Activated T-cell treated with anti-CD3 and anti-CD28 coated beads for 24 hours (primary cell): ENCODE results near the gene PARP8.

ENCODE experiments used
- DNase-seq: peaks from one replicate; pipeline ENCODE4 v3.0.0-alpha.2; 2020; ENCODE audit warnings: low read depth

Gene PARP8

GRCh38 chr5:50726475-50727148 is 60.2 kb downstream of the PARP8 start:
- DNase-seq = no peak

DNA sequence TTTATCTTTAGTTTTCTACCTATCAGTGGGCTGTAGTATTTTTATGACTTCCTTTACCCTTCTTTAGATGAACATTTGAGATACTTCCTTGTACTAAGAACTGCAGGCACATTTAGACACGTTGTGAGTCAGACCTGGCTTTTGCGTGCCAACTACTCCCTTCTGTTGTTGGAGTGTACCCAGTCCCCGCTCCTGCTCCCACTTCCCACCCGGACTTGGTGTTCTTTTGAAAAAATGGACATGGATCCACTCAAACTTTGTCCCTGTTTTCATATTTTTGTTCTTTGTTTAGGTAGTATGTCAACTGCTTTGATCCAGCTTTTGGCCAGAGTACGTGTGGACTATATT is 60.7 kb downstream of the PARP8 start:
- DNase-seq = no peak

GRCh38 chr5:50727845-50728244 is 61.4 kb downstream of the PARP8 start:
- DNase-seq = no peak

- no peak for DNase-seq
These were observed 63.9 kb downstream of the PARP8 start for GRCh38 chr5:50730336-50730735.

GRCh38 chr5:50730841-50731240 is 64.4 kb downstream of the PARP8 start:
- DNase-seq = no peak

DNA sequence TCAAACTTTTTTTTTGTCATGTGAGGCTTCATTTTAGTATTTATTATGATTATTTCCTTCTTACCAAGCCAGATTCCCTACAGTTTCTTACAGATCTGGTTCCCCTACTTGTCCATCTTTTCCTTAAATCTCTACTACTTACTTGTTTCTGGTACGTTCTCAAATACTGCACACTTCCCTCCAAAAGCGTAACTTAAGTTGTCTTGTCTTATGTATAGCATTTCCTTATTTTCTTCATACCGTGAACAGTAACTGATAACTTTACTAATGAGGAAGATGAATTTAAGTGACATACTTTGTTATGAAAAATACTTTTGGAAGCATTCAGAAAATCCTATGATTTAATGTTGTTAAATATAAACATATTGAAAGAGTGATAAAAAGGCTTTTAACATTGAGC is 67.3 kb downstream of the PARP8 start:
- no peak for DNase-seq

GRCh38 chr5:50738864-50739263 is 72.4 kb downstream of the PARP8 start:
- DNase-seq = no peak

DNA sequence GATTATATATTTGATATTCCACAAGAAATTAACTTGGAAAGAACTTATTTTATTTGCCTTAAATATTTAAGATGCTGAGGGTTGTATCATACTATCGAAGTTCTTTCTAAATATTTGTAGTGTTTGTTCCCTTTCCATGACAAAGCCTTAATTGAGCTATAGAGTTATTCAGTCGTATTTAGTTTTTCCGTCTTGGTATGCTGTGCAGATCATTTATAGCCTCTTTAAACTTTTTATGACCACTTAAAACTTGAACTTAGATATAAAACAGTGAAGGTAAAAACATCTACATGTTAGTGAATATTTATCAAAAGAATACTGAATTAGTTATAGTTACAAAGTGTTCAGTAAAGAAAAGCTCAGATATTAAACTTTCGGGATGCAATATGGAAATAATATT is 74.4 kb downstream of the PARP8 start:
- no peak for DNase-seq

DNA sequence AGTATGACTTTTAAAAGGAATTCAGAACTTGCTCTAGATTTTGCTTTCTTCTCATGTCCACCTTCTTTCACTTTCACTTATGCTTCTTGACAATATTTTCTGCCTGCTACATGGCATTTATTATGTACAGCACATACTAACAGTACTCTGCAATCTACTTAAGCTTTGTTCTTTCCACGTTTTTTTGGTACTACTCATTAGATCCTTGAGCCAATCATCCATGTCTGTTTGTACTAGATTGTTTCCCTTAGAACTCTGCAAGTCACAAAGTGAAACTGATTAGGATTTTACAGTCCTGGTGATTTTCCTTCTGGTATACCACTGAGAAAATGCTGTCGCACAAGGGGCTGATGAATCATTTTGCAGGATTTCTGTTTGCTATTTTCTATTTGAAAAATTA is 78.3 kb downstream of the PARP8 start:
- no peak for DNase-seq

GRCh38 chr5:50745221-50745910 is 78.9 kb downstream of the PARP8 start:
- DNase-seq = no peak

DNA sequence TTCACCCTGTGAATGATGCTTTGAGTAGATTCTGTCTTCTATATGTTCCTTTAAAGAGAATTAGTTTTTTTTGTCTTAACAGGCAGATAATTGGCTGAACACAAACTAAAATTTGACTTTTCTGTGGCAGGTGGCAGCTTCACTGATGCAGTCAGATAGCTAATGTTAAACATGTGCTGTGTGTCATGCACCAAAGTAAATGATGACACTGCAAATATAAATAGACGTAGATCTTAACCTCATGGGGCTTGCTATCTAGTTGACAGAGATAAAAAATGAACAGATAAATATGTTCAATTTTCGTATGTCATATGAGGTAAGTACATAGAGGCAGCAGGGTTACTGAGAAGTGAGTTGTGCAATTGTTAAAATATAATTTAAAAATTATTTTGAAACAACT is 82.7 kb downstream of the PARP8 start:
- no peak for DNase-seq

DNA sequence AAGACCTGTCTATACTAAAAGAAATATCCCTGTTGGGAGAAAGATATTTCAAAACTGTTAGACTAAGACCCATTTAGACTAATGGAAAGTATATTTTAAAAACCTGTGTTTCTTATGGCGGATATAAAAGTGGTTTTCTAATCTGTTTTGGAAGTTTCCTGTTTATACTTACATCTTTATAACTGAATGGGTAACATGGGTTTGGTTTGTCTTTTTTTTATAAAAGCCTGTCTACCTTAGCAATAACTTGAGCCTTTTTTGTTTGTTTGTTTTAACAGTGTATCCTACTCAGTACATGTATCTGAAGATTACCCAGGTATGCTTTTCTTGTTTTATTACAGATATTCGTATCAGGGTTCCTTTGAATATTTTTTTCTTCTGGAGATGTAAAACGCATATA is 83.4 kb downstream of the PARP8 start:
- DNase-seq = no peak

DNA sequence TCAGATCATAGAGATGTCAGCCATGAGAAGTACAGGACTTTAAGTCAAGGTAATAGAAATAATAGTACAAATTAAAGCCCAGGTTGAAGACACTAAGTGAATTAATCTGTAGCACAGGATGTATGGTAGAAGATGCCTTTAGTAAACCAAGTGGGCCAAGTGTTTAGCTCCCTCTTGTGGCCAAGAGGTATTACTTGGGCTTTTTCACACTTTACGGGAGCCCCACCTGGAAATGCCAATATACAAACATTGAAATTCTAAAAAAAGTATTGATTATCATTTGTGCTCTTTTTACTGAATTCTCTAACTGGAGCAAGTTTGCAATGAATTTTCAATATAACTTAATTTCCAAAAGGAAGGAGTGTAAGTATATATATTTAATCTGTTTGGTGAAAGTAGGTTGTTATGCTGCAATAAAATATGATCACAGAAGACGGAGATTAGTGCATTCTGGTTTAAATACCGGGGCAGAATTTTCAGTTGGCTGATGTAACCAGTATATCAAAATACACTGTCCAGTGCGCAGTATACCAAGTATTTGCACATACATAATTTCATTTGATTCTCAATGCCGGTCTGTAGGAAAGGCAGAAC is 84.7 kb downstream of the PARP8 start:
- DNase-seq = no peak

DNA sequence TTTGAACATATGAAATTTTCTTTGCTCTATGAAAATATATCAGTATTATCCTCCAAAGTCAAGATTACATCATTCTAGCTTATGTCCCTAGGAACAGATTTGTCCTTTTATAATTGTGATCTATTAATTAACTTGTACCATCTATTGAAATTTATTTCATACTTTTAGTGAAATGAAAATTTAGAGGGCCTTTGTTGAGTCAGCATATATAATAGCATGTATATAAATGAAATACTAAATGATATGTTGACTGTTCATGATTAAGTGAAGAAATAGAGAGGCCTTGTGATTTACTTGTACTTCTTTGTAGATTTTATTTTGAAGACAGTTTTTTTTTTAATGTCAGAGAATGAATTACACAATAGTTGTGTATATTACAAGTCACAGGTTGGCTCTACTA is 86.4 kb downstream of the PARP8 start:
- DNase-seq = no peak

DNA sequence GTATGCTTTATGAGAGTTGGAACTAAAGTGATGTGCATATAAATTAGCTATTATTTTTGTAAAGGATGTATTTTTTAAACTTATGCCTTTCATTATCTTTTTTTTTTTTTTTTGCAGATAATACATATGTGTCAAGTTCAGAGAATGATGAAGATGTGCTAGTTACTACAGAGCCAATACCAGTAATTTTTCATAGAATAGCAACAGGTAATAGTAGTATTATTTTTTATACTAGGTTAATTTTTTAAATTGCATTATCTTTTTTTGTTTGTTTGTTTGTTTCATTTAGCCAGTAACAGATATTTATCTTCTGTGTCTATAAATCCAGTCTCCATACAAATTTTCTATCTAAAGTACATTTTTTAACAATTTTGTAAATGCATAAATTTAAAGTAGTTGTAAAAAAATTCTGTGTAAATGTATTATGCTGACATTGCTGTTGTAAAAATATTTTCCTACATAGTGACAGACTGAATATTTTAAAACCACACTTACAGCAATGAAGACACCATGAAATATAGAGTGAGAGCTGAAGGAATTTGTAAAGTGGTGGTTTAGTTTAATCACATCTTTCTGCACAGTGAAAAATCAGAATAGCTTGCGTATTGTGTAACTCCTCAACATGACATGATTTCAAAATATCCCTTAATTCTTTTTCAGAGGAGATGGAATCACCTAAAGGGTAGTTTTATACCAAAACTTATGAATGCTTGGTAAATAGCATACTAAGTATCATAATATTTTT is 93.3 kb downstream of the PARP8 start:
- no peak for DNase-seq

DNA sequence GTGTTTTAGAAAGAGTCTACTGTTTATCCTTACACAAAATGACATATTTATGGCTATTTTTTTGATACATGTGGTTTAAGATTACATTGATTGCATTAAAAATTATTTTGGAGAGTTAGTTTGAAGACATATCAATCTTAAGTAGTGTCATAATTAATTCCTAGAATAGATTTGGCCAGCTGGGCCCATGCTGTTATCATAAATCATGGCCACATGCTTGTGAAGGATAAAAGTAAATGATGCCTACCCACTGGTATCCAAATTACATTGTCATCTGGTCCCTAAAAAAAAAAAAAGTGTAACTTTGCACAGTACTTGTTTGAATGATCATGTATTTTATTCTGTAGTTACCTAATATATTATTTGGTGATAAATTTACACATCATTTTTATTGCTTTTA is 96.9 kb downstream of the PARP8 start:
- DNase-seq = no peak

- DNase-seq = no peak
These were observed 97.4 kb downstream of the PARP8 start for GRCh38 chr5:50763846-50764245.

GRCh38 chr5:50766042-50766441 is 99.6 kb downstream of the PARP8 start:
- DNase-seq = no peak

DNA sequence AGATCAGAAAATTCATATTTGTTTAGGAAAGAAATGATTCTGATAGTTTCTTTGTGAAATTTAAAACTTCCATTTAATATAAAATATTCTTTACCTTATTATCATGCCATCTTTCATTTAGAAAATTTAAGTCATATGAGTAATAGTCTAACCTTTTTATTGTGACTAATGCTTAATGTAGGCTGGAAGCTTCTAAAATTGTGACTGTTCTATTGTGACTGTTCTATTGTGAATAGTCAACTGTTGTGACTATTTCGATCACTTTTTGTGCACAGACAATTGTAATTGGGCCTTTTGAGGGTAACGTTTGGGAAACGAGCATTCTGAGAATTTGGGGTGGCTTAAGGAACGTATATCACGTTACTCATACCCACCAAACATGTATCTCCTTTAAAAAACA is 100.0 kb downstream of the PARP8 start:
- DNase-seq = no peak

DNA sequence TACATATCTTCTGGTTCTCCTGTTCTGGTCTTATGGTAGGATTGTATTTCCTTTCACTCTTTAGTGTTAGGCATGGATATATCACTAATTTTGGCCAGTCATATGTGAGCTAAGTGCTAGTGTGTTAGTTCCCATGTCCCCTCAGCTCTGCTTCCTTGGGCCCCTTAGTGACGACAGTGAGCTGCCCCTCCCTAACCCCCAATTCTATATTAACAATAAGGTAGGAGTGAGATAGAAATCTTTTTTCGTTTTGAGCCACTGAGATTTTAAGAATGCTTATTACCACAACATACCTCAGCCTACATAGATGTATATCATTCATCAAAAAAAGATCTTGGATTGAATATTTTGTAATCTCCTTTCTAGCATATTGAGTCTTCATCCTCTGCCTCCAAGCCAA is 100.5 kb downstream of the PARP8 start:
- no peak for DNase-seq

GRCh38 chr5:50767588-50767987 is 101.2 kb downstream of the PARP8 start:
- DNase-seq = no peak

DNA sequence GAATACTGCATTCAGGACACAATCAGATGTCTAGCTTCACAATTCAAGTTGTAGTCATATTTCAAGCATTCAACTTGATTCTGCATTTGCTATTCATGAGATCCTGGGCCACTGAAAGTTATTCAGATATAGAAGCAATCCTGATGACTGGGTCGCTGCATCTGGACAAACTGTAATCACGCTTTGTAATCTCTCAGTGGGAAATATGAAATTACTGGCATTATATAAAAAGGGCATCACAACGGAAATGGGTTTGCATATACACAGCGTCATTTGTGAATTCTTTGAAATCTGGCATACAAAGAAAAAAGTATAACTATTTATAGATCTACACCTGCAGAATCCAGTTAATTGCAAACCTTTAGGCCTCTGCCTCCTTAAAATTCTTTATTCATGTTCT is 102.2 kb downstream of the PARP8 start:
- no peak for DNase-seq

DNA sequence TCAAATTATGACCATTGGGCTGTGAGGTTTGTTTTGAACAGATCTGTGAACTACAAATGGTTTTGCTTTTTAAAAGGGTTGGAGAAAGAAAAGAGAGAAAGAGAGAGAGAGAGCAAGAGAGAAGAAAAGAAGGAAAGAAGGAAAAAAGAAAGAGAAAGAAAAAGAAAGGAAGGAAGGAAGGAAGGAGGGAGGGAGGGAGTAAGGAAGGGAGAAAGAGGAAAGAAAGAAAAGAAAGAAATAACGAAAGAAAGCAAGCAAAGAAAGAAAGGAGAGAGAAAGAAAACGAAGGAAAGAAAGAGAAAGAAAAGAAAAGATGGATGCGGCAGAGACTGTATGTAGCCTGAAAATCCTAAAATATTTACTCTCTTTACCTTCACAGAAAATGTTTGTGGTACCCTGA is 104.0 kb downstream of the PARP8 start:
- DNase-seq = no peak
